T-helper 1 cell treated with Interleukin-12 subunit alpha and Interleukin-12 subunit beta and Interleukin-4 antibody, amounts not matched to agents 30 ng/mL and 1 ng/mL, for 36 hours (primary cell): ENCODE data around the gene TSHZ2. TPM values are rescaled to one million over a fixed set of nuclear protein-coding genes. Genes with fewer than 3 reads are reported as not detected.

ENCODE experiments used
- intact Hi-C: fragments of 100-400 bp; cut with micrococcal nuclease; formaldehyde crosslinking; loops from one replicate; pipeline ENCODE4 v1.15.1; 2024
- total RNA-seq: library from RNA; stranded (reverse); gene quantifications from 2 replicates; pipeline ENCODE4 v1.2.3, GENCODE V29; 2022

Gene TSHZ2
- total RNA-seq, 1 donor from 2014 or later = 28.4 TPM

DNA sequence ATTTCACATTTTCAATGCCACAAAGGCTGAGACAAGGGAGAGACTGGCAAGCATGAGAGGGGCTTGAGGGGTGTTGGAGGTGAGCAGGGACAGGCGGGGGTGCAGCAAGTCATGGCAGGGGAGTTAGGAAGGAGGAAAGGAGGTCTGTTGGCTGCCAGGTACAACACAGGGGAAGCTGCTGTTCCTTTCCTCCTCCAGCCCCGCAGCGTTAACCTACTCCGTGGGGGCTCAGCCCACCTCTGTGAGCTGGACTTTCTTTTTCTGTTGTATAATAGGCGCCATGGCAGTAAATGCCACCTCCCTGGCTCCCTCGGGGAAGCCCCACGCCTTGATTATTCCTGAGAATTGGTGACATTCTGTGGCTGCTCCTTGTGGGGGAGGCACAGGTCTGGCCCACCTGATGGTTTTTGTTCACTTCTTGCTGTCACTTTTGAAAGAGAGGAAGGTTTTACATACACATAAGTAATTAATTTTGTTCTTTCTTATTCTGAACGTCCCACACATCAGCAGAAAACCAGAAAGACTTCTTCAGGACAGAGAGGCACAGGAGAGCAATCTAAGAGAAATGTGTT lies 293.2 kb downstream of the TSHZ2 start:
- intact Hi-C loops = no loop called here

DNA sequence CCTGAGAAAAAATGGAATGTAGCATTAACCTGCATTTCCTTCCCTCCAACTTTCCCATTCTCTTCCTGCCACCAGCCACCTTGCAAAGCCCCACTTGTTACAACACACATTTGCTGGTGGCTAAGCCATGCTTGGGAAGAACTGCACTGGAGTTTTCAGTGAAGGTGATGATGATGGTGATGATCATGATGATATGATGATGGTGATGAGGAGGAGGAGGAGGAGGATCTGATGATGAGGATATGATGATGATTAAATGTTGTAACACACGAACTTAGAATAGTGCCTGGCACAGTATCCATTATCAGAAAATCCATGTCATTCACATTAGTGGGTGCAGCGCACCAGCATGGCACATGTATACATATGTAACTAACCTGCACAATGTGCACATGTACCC lies 297.2 kb downstream of the TSHZ2 start:
- intact Hi-C loops = no loop called here

DNA sequence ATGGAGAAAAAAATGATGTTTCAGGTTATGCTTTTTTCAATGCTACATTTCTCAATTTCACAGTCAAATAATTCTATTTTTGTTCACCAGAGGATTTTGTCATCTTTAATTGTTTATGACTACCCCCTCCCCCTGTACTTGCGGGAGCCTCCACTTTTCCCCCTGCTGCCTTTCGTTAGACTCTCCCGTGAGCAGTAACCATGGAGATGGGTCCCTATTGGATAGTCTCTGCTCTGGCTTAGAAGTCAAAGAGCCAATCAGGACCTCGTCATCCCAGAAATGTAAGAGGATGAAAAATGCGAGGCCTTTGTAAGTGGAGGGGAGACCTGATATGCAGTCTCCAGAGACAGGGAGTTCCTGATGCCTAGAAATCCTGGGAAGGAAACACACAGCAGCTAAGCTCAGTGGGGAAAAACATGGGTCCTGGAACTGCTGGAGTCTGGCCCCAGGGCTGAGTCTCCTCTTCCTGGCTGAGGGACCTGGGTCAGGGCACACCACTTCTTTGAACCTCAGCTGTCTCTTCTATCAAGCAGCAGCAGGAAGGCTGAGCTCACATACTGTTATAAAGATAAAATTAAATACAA lies 298.7 kb downstream of the TSHZ2 start:
- intact Hi-C loops = no loop called here

DNA sequence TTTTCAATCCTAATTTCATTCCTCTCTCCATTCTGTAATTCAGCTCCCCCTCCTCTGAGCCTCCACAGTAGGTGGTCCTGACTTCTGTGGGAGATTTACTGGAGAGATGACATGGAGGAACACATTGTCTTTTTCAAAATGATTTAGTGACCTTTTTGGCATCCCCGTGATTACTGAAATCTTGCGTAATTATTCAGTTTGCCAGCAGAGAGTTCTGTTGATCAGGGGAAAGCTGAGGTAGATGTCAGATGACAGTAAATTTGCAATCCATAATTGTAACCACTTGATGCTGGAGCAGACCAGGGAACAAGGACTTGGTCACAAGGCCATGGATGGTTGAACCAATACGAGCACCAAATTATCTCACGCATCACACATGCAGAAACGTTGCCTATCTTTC lies 302.2 kb downstream of the TSHZ2 start:
- intact Hi-C loops = no loop called here

DNA sequence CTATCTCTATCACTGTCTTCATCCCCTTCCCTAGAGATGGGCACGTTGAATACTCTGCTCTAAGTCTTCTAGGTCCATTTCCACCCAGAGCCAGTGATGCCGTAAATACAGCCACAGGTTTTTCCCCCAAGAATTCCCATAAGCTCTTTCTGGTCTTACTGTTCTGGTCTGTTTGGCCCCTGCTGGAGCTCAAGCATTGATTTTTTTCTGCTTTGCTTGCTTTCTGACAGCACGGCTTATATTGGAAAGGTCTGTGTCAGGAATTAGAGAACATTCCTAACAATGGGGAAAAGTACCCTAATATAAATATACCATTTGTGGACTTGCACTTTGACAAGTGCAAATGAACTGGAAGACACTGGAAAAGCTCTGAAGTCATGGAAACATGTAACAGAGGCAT lies 302.6 kb downstream of the TSHZ2 start:
- intact Hi-C loops = no loop called here

DNA sequence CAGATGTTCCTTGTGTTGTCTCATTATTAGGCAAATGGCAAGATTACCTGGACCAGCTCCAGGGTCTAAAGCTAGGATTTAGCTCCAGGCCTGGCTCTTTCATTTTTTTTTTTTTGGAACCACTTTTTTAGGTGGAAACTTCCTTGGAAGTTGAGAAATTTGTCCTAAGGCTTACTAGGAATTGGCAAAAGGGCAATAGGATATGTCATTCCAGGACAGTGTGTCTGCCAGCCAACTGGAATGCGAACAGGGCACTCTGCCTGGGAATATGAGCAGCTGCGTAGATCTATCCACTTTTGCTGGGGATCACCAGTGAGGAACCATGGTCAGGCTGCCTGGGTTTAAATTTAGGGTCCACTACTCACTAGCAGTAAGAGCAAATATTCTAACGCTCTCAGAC lies 304.0 kb downstream of the TSHZ2 start:
- intact Hi-C loops = no loop called here

DNA sequence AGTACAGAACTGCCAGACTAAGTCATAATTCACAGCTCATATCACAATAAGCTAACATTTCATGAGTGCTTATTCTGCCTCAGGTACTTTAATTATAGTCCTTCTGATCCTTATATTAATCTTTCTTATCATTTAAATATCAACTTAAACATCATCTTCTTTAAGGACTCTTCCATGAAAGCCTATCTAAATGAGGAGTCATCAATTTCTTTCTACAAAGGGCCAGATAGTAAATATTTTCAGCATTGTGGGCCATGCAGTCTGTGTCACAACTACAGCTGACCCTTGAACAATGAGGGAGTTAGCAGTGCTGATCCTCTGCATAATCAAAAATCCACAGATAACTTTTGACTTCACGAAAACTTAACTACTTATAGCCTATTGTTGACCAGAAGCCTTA lies 306.4 kb downstream of the TSHZ2 start:
- intact Hi-C loops = no loop called here

DNA sequence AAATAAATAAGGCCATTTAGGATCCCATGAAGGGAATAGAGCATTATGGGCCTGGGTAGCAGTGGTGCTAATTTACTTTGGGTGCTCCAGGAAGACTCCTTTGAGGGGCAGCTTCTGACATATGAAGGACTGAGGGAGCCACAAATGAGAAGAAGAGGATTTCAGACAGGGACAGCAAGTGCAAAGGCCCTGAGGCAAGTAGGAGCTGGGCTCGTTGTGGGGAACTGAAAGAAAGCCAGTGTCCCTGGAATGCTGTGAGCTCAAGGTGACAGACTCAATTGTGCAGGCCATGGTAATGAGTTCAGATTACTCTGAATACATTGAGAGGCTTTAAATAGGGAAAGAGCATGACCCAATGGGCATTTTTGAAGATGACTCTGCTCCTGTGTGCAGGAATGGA lies 307.6 kb downstream of the TSHZ2 start:
- intact Hi-C loops = no loop called here

DNA sequence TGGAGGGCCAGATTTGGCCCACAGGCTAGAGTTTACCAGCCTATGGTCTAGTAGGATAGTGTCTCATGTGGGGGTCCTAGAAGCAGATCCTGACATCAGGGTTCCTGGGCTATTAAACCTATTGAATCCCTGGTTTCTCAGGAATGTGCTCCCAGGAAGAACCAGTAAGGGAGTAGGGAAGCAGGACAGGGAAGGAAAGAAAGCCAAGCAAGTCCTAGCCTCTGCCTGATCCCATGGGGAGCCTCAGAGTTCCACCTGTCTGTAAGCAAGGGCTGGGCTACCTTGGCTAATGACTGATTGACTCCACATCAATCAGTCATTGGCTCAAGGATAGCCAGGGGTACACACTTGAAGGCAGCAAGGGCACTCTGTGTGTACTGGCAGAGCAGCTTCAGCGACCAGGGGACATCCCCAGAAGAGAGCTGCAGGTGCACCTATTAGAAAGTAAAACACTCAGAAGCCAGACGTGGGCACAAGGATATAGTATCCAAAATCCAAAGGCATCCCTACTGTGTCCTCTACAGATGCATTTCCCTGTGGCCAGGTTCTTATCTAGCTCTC lies 309.5 kb downstream of the TSHZ2 start:
- intact Hi-C loops = no loop called here

DNA sequence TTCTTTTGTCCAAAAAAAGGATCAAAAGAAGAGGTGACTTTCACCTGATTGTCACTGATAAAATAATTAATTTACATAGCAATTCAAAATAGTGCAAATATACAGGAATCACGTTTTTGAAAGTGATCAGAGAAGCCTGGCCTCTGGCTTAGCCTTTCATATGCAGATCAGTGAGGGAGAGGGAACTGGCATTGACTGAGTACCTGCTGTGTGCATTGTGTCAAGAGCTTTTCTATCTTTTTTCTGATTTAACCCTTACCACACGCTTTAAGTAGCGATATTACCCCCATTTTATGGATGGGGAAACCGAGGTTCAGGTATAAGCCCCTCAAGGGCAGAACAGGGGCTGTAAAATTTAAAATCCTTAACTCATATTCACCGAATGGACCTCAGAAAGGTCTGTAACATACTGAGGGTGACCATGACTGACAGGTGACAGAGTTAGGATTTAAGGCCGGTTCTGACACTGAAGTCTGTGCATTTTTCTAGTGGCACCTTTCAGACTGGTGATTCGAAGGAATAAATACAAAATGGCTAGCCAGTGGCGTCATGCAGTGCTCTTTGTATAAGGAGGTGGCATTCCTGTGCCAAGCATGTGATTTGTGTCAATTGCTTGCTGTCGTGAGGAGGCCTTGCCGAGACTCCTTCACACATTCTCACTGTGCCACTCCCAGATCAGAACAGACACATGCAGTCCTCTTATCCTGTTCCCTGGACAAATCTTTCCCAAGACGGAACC lies 310.2 kb downstream of the TSHZ2 start:
- intact Hi-C loops = no loop called here

DNA sequence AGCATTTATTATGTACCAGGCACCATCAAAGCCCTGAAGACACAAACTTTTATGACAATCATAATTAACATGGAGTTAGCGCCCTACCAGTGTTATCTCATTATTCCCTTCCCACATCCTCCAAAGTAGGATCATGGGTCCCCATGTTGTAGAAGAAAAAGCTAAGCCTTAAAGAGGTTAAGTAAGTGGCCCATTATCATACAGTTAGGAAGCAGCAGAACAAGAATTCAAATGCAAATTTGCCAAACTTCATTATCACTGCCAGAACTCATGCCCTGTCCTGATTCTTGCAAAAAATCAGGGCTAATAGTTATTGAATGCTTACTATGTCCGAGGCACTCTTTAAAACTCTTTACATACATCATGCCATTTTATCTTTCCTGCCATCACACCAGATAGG lies 310.9 kb downstream of the TSHZ2 start:
- intact Hi-C loops = no loop called here

DNA sequence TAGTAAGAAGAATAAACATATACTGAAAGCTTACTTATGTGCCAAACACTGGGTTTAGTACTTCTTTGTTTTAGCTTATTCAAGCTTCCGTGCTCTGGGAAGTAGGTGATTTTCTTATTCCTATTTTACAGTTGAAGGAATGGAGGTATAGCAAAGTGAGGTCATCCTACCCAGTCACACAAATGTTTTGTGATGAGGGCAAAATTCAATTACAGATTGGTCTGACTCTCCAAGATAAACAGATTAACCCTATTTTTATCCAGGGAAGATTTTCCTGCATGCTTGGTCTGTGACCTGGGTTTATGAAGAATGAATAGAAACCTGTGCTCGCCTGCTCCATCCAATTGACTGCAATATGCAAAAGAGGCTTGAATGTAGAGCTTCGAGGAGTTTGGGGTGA lies 311.4 kb downstream of the TSHZ2 start:
- intact Hi-C loops = no loop called here

DNA sequence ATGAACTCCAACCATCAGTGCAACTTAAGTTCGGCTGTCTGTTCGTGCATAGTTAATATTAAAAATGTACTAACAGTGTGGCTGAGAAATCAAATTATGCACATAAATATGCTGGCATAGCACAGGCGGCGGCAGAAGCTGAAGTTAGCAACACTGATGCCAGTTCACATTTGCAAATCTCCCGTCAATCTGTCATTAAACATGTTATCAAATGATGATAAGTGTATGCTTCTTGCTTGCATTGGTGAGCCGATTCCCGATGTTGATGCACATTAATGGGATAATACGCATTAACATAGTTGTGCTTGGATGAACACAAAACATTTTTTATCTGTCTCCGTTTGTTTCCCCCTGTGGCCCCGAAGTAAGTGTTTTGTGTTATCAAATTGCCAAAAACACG lies 312.1 kb downstream of the TSHZ2 start:
- intact Hi-C loops = no loop called here

DNA sequence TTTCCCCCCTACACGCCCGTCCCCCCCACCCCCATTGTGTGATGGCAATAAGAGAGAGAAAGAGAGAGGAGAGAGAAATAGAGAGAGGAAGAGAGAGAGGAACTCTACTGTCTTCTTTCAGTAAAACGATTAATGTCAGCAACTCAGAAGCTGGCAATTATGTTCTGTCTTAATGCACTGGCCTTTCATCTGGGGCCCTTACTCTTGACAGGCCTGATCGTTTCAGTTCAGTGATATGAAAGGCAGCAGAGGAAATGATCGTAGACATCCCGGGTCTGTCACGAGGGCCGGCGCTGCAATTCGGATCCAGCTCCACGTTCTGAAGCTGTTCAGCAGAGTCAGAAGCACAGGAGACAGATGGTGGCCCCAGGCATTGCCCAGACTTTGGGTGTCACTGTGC lies 312.5 kb downstream of the TSHZ2 start:
- intact Hi-C loops = no loop called here

DNA sequence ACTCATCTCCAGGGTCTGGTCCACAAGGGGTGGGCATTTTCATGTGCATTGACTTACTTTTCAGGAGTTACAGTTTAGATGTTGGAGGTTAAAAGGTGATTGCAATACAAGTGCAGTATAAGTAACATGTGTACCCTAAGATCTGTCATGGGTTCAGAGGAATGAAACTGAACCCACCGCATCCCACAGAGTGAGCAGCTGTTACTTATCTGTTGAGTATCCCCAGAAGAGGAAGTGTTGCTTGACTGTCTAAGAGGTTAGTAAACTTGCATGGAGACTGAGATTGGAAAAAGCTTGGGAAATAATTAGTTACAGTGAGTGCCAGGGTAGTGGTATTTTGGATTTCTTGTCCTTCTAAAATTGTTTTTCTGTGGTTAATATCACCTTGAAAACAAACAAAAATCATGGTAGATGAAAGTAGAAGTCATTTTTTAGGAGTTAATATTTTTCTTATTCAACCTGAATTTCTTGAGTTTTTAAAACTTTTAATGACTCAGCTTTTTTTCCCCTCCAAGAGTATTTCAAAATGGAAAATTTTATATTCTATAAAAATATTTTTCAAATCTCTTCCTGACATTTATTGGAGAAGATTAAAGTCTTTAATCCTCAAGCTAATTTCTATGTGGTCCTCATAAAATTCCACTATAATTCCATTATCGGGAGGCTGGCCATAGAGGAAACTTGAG lies 315.3 kb downstream of the TSHZ2 start:
- intact Hi-C loops = no loop called here

DNA sequence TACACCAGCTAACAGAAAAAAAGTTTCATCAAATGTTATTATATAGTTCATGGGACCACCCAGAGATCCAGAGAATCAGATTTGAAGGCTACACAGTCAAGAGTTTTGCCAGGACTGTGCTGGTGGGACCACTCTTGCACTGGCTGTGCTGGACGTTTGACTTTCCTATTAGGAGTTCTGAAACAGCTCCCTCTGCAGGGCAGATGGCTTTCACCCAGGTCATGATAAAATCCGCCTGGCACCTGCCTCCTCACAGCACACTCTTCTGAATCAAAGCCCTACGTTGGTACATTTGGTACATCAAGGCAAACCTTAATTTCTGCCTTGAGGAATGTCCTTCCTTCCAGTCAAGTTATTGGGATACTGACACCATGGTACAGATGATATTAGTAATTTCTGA lies 319.4 kb downstream of the TSHZ2 start:
- intact Hi-C loops = no loop called here

DNA sequence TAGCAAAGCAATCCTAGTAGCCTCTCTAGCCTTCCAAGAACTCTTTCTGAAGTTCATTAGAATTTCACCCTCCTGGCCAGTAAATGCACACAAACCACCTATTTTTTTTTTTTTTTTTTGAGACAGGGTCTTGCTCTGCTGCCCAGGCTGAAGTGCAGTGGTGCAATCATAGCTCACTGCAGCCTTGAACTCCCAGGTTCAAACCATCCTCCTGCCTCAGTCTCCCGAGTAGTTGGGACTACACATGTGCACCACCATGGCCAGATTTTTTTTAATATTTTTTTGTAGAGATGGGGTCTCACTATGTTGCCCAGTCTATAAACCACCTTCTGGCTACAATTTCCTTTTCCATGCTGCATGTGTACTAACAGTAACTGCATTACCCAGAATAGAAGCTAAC lies 320.2 kb downstream of the TSHZ2 start:
- intact Hi-C loops = no loop called here

DNA sequence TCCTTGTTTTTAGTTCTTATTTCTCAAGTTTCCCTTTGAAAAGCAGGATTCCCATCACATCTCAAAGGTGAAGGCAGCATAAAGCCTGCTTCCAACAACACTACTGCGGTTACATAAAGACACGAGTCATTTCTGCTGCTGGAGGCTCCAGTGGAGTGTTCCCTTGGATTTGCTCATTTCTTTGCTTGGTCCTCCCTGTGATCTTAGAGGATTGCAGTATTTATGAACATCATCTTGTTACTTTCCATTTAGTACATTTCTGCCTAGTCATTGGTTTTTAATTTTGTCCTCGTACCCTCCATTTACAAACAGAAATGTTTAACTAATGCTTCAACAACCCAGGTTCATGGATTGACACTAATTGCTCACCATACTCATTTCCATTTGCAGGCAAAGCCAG lies 322.6 kb downstream of the TSHZ2 start:
- intact Hi-C loops = no loop called here

DNA sequence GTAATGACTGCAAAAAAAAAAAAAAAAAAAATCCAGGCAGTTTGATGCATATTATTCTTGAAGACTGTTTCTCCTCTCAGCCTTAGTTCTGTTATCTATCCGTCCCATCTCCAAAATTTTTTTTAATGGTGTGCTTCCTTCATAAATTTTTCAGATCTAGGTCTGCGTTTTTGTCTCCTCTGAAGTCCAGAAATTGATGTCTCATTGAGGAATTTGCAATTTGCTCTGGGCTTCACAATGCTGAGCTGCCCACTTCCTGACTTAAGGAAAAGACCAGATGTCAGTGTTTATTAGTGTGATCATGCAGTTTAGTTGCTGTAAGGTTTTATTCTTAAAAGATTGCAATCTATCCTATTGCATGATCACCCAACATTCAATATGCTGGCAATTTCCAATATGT lies 323.9 kb downstream of the TSHZ2 start:
- intact Hi-C loops = no loop called here

DNA sequence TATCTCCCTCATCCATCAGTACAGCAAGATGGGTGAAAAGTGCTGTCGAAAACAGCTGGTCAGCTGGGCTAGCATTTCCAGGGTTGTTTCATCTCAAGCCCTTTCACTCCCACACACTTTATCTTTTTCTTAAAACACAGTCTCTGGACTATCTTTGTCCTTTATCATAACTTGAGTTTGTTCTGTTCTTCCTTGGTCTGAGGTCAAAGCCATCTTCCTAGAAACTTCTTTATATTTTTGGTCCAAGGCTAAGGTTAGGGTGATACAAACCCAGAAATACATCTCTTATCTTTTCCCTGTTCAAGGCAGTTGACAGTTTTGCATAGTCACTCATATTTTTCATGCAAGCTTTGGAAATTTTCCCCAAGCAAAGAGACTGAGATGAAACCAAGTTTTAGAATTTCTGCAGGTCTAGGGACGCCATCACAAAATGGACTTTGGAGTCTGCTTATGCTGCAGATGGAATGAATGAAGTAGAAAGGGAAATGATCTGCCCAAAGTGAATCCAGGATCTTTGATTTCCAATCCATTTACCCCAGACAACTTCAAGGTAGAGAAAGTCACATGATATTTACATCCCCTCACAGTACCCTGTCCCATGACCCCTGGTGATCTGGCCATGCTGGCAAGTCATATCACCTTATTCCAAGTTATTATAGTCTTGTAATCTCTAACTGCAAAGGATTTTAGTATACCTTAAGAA lies 324.4 kb downstream of the TSHZ2 start:
- intact Hi-C loops = no loop called here

DNA sequence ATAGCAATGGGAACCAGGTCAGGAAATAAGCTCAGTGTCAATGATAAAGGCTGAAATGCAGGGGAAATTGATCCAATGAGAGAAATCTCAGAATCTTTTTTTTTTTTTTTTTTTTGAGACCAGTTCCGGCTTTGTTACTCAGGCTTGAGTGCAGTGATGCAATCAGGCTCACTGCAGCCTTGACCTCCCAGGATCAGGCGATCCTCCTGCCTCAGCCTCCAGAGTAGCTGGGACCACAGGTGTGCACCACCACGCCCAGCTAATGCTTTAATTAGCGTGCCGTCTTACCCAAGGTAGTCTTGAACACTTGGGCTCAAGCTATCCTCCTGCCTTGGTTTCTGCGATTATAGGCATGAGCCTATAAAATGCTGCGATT lies 325.0 kb downstream of the TSHZ2 start:
- intact Hi-C loops = no loop called here

DNA sequence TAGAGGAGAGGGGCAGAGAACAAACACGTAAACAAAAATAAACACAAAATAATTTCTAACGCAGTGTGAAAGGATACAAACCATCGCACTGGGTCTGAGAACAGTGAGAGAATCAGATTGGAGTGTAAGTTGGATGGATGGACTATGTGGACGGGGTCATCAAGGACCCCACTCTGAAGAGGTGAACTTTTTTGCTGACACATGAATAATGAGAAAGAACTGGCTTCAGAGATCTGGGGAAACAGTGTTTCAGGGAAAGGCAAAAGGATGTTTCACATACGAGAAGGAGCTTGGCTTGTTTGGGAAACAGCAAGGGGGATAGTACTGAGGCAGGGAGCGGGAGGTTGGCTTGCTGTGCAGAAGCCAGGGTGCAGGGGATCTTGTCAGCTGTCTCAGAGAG lies 326.1 kb downstream of the TSHZ2 start:
- intact Hi-C loops = no loop called here
